Heart right ventricle (tissue), 16 donors: ENCODE results near the gene ICAM5. TPM values are rescaled to one million over a fixed set of nuclear protein-coding genes. Genes with fewer than 3 reads are reported as not detected.

ENCODE experiments used
- ATAC-seq, 8 donors: fragments of 200-7000 bp; cut with Tn5 transposase; one replicate each; pipeline ENCODE4 v1.9.1; 2020; ENCODE audit warnings: mild to moderate bottlenecking in 8 of 8, moderate library complexity in 8 of 8, moderate number of reproducible peaks in 1 of 8
- DNase-seq, 2 donors: peaks; one replicate each; pipeline ENCODE4 v3.0.0-alpha.2; 2020
- H3K27ac ChIP-seq, 10 donors: fragments of 200-600 bp; sonication (generic) in 2 of 10; one replicate each; pipeline versions ENCODE4 v1.5.0 to v1.8.0; 2020 to 2022; ENCODE audit warnings: mild to moderate bottlenecking in 3 of 10
- H3K27me3 ChIP-seq, 7 donors: fragments of 200-600 bp; one replicate each; pipeline ENCODE4 v1.8.0; 2021 to 2022; ENCODE audit warnings: mild to moderate bottlenecking in 2 of 7
- H3K36me3 ChIP-seq, 9 donors: fragments of 200-600 bp; sonication (generic) in 1 of 9; one replicate each; pipeline versions ENCODE4 v1.5.0 to v1.8.0; 2020 to 2022; ENCODE audit warnings: mild to moderate bottlenecking in 2 of 9
- H3K4me1 ChIP-seq, 9 donors: fragments of 200-600 bp; sonication (generic) in 1 of 9; one replicate each; pipeline versions ENCODE4 v1.5.0 to v1.8.0; 2020 to 2022; ENCODE audit warnings: mild to moderate bottlenecking in 4 of 9
- H3K4me3 ChIP-seq, 10 donors: fragments of 200-600 bp; sonication (generic) in 2 of 10; one replicate each; pipeline versions ENCODE4 v1.5.0 to v1.8.0; 2020 to 2022; ENCODE audit warnings: mild to moderate bottlenecking in 7 of 10, moderate library complexity in 2 of 10
- H3K9me3 ChIP-seq, 11 donors: fragments of 200-600 bp in 10 of 11; sonication (generic) in 2 of 11; one replicate each; pipeline versions ENCODE4 v1.5.0 to v1.8.0; 2013 to 2022; ENCODE audit warnings: mild to moderate bottlenecking in 2 of 11, control low read depth in 1 of 11, moderate library complexity in 1 of 11
- CTCF ChIP-seq, 9 donors: fragments of 200-600 bp; sonication (generic) in 2 of 9; IDR thresholded peaks; one replicate each; pipeline versions ENCODE4 v1.5.0 to v1.8.0; 2021 to 2022; ENCODE audit warnings: antibody characterized with exemption in 9 of 9, mild to moderate bottlenecking in 5 of 9, moderate library complexity in 1 of 9
- WGBS, 2 donors: extraction: QIAGEN DNeasy Blood & Tissue Kit; methylation state at CpG; one replicate each; pipeline ENCODE4 v1.1.7; 2013; ENCODE audit warnings: inconsistent platforms in 1 of 2; 5-methylcytosine and 5-hydroxymethylcytosine counted together
- intact Hi-C, 10 donors: fragments of 100-400 bp; cut with DNase I; formaldehyde crosslinking; loops; one replicate each; pipeline versions ENCODE4 v1.11.1 to v1.14.2; 2022
- polyA plus RNA-seq, 2 donors: library from polyadenylated mRNA; stranded (reverse); fragments of 200-250 nt; gene quantifications; one replicate each; pipeline ENCODE4 v1.2.3, GENCODE V29; 2013
- total RNA-seq, 10 donors: library from RNA; stranded (reverse); fragmentation: NEBNext Ultra II Directional in 3 of 10; extraction: Animal tissue kit (Norgen Biotek cat#: 25700) in 3 of 10; gene quantifications; one replicate each; pipeline versions ENCODE4 v1.2.1 to v1.2.4, GENCODE V29; 2021 to 2023
- donor health status: Arrhythmogenic right ventricular cardiomyopathy.
- donor health status: ischemic (EF 13 %, LVEDD 7.1; RV severe dilation, severe dysfunction).
- donor health status: healthy with polysubstance abuse.
- donor health status: DM: no; HTN: yes; CAD: no.
- donor health status: DM: no; HTN: no; CAD: no.
- donor health status: ischemic (EF 25% LVEDD 6.9; RV normal size, moderate dysfunction).
- donor health status: ischemic (EF 25% LVEDD 5.7; RV mildly dilated, moderate dysfunction).
- donor health status: healthy.
- donor health status: DM: yes; HTN: yes; CAD: no.
- donor health status: Ischemic cardiomyopathy.
- donor health status: ischemic (EF 35%, LVEDD 5.7; RV mildly dilated, moderate dysfunction).
- donor health status: nonischemic (EF 11% LVEDD 7.7; RV severe dilation, severe dysfunction).
- donor health status: DM: yes; HTN: yes; CAD: no.
- donor health status: PGD.
- donor health status: ischemic (EF 29% LVEDD 5.4; RV normal size, mild dysfunction).
- donor health status: nonischemic (EF 23%, LVEDD 6.1; RV moderate dilation, normal function).

ICAM5 gene
- total and polyA plus RNA-seq, 12 donors, result 0.18 to 1.0 (median 0.37) TPM; not detected in 3

- Histone ChIP-seq H3K27me3 (no peaks in the 10 kb centered on the region), H3K4me1 (peaks cover 0 to 4% (median under 1%) of the 10 kb centered on the region in 9 donors), H3K9me3 (no peaks in the 10 kb centered on the region), H3K36me3 (peaks cover 0 to 100% (median 83%) of the 10 kb centered on the region in 9 donors), H3K4me3 (no peak overlapping the region), H3K27ac (no peak overlapping the region)
- 89 to 91% methylated on average over 11 of the region's 11 CpGs for WGBS, 2 donors
- no peak for TF ChIP-seq CTCF (IDR thresholded peaks at IDR 0.05)
- intact Hi-C loops, result no loop called here
- no peak for DNase-seq
- ATAC-seq, result no peak
Measured at GRCh38 chr19:10321417-10321797, 31.7 kb downstream of the ICAM5 start.

GRCh38 chr19:10321874-10322835 is 32.4 kb downstream of the ICAM5 start:
- Histone ChIP-seq H3K9me3 (no peaks in the 10 kb centered on the region), H3K36me3 (peaks cover 0 to 100% (median 85%) of the 10 kb centered on the region in 9 donors), H3K27ac (no peak overlapping the region), H3K4me1 (no peaks in the 10 kb centered on the region), H3K27me3 (no peaks in the 10 kb centered on the region), H3K4me3 (no peak overlapping the region)
- ATAC-seq (peak in 1 of 8 donors; percentile 10), DNase-seq (no peak)
- 94 to 96% methylated on average over 19 of the region's 19 CpGs for WGBS, 2 donors
- intact Hi-C loops, result no loop called here
- no peak for TF ChIP-seq CTCF (IDR thresholded peaks at IDR 0.05)

DNA sequence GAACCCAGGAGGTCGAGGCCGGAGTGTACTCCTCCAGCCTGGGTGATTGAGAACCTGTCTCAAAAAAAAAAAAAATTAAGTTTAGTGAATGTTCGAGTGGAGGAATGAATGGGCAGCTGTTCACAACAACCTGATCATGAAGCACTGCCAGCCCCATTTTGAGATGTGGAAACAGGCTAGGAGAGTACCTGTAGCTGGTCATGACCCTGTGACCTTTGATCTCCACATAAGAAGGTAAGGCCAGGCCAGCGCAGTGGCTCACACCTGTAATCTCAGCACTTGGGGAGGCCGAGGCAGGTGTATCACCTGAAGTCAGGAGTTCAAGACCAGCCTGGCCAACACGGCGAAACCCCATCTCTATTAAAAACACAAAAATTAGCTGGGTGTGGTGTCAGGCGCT is 36.0 kb downstream of the ICAM5 start:
- Histone ChIP-seq H3K4me3 (no peak overlapping the region), H3K4me1 (no peaks in the 10 kb centered on the region), H3K27ac (no peak overlapping the region), H3K27me3 (no peaks in the 10 kb centered on the region), H3K9me3 (no peaks in the 10 kb centered on the region), H3K36me3 (peaks cover 9 to 100% (median 92%) of the 10 kb centered on the region in 9 donors)
- no peak for TF ChIP-seq CTCF (IDR thresholded peaks at IDR 0.05)
- DNase-seq, result no peak
- intact Hi-C loops, result loop anchor here in 1 of 10 donors (5.0 kb wide), 1 partner anchor 38 kb away; the partner anchor contains the start of genes ICAM4 and ICAM5
- no peak for ATAC-seq
- 91 to 96% methylated on average over 8 of the region's 8 CpGs for WGBS, 2 donors

GRCh38 chr19:10327793-10328192 is 38.0 kb downstream of the ICAM5 start:
- H3K9me3 ChIP-seq, result no peaks in the 10 kb centered on the region
- ATAC-seq, result no peak
- no peak overlapping the region for H3K4me3 ChIP-seq
- no peak for TF ChIP-seq CTCF (IDR thresholded peaks at IDR 0.05)
- DNase-seq, result no peak
- no peak overlapping the region for H3K27ac ChIP-seq
- peaks cover 0 to 85% (median 73%) of the 10 kb centered on the region in 9 donors for H3K36me3 ChIP-seq
- peaks cover 4 to 14% (median 13%) of the 10 kb centered on the region in 9 donors for H3K4me1 ChIP-seq
- intact Hi-C loops, result loop anchor here in 1 of 10 donors (5.0 kb wide), 1 partner anchor 40 kb away; the partner anchor contains the start of genes ICAM4 and ICAM5
- WGBS, 2 donors, result 87 to 93% methylated on average over 7 of the region's 7 CpGs
- no peaks in the 10 kb centered on the region for H3K27me3 ChIP-seq
